Subcutaneous adipose tissue (tissue), 4 donors: ENCODE results near the gene PLAAT2. TPM values are rescaled to one million over a fixed set of nuclear protein-coding genes. Genes with fewer than 3 reads are reported as not detected.

Source experiments
- total RNA-seq, 4 donors: library from RNA; depleted of rRNA; stranded (reverse); fragments of >200 nt; gene quantifications; one replicate each; pipeline ENCODE4 v1.1.0, GENCODE V29; 2016
- TF ChIP-seq, protein P1 (sequence below): fragments of 450-650 bp; IDR thresholded peaks from one replicate; pipeline ENCODE4 v1.5.1; 2016; ENCODE audit warnings: low read depth, mild to moderate bottlenecking, control low read depth, antibody characterized with exemption, moderate library complexity

The PLAAT2 gene
- total RNA-seq, 4 donors from 2014 or later: not detected

DNA sequence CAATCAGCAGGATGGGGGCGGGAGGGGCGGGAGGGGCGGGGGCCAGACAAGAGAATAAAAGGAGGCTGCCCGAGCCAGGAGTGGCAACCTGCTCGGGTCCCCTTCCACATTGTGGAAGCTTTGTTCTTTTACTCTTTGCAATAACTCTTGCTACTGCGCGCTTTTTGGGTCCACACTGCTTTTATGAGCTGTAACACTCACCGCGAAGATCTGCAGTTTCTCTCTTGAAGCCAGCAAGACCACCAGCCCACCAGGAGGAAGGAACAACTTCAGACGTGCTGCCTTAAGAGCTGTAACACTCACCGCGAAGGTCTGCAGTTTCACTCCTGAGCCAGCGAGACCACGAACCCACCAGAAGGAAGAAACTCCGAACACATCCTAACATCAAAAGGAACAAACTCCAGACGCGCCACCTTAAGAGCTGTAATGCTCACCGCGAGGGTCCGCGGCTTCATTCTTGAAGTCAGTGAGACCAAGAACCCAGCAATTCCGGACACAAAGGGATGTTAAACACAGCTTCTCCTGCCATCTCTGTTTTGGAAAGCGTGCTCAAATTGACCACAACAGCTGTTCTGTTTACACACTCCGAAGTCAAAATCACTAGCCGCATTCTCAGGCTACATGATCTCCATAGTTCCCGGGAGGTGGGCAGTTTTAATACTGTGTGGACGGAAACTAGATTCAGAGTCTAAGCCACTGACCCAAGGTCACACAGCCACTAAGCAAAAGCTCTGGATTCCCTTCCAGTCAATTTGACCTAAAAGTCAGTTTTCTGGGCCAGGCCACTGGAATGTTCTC is 11.9 kb downstream of the PLAAT2 start:
- TF ChIP-seq, protein P1, sequence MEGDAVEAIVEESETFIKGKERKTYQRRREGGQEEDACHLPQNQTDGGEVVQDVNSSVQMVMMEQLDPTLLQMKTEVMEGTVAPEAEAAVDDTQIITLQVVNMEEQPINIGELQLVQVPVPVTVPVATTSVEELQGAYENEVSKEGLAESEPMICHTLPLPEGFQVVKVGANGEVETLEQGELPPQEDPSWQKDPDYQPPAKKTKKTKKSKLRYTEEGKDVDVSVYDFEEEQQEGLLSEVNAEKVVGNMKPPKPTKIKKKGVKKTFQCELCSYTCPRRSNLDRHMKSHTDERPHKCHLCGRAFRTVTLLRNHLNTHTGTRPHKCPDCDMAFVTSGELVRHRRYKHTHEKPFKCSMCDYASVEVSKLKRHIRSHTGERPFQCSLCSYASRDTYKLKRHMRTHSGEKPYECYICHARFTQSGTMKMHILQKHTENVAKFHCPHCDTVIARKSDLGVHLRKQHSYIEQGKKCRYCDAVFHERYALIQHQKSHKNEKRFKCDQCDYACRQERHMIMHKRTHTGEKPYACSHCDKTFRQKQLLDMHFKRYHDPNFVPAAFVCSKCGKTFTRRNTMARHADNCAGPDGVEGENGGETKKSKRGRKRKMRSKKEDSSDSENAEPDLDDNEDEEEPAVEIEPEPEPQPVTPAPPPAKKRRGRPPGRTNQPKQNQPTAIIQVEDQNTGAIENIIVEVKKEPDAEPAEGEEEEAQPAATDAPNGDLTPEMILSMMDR: no peak

- TF ChIP-seq, protein P1: no peak
Observed at GRCh38 chr11:63549411-63549810, 13.8 kb downstream of the PLAAT2 start.

- TF ChIP-seq, protein P1: no peak
Observed at GRCh38 chr11:63548178-63548577, 15.0 kb downstream of the PLAAT2 start.

DNA sequence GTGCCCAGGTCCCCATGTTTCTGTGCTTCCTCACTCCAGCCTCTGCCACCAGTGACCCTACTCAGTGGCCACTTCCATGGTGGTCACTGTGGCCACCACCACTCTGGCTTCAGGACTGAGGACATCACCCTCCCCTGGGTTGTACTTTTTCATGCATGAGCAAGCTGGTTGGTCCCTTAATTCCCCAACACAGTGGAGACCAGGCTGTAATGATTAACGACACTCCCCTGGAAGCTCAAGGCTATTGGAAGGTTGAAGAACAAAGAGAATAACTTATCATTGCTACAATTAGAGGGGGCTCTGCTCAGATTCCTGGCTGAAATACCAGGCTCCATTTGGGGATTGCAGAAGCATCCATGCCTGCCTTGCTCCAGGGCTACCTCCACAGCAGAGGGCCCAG is 16.1 kb downstream of the PLAAT2 start:
- TF ChIP-seq, protein P1: no peak

- TF ChIP-seq, protein P1: no peak
Observed at GRCh38 chr11:63543711-63544110, 19.5 kb downstream of the PLAAT2 start.

GRCh38 chr11:63537293-63538101 is 25.7 kb downstream of the PLAAT2 start:
- TF ChIP-seq, protein P1: no peak

GRCh38 chr11:63536669-63537292 is 26.4 kb downstream of the PLAAT2 start, which contains the start of gene PLAAT4:
Gene PLAAT4, plus strand, starts transcription at chr11:63536808. Its CDS starts 61 bp downstream, at chr11:63536869.
- TF ChIP-seq, protein P1: no peak
